HG02798 (cell line): Measurements from ENCODE around the gene VPS26C.
A peak's percentile ranks its signal among the peaks of the same experiment; 100 is the strongest.
"Not testable (repeated sequence)": the region's sequence is repeated elsewhere in the genome, so short reads cannot be mapped to it uniquely, and the experiment has no call there.

ENCODE experiments used
- ATAC-seq: cut with Tn5 transposase; IDR thresholded peaks from one replicate; pipeline ENCODE4 v1.9.1; 2021; ENCODE audit warnings: mild to moderate bottlenecking; ENCODE audit not compliant: unreplicated experiment, poor library complexity

Gene VPS26C

DNA sequence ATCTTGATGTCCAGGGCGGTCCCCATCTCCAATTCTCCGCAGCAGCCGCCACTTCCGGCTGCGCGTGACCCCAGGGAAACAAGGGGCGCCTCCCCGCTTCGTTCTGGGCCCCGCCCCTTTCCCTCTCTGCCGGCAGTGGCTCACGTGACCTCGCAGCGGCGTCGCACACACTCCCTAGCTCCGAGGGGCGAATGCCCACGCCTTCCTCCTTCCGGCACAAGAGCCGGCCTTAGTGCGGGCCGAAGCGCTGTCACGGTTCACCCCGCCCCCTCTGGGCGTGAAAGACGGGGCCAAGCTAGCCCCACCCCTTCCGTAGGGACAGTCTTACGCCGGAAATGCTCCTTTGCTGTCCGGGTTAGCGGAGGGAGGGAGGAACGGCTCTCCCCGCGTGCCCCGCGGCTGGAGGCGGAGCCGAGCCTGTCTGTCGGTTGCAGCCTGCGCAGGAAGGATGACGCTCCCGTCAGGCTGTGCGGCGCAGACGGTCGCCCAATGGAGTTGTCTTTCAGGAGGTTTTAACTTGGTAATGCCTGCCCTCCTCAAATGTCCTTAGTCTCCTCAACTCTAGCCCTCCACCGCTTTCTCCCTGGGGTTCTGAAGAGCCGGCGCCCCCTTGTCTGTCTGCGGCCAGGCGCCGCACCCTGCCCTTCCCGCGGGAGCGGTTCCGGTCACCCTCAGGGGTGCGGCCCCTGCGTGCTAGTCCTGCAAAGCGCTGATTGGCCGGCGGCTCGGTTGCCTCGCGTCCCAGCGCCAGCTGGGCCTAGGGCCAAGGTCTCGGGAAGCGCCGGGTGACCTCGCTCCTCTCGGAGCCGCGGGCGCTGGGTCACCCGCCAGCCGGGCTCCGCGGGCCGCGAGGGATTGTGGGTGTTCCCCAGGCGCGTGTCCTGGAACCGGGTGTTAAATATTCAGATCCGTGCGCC, at the start of gene VPS26C:
TSS of gene VPS26C (minus strand) at position 66 of the 917 bp plus-strand sequence. CDS start at position 26, 40 bp downstream.
- peak; percentile 94 for ATAC-seq

DNA sequence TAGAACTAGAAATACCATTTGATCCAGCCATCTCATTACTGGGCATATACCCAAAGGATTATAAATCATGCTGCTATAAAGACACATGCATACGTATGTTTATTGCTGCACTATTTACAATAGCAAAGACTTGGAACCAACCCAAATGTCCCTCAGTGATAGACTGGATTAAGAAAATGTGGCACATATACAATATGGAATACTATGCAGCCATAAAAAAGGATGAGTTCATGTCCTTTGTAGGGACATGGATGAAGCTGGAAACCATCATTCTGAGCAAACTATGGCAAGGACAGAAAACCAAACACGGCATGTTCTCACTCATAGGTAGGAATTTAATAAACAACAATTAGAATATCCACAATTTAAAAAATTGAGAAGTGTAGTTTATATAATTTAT, 48.9 kb upstream of the VPS26C start:
- not testable (repeated sequence) for ATAC-seq

DNA sequence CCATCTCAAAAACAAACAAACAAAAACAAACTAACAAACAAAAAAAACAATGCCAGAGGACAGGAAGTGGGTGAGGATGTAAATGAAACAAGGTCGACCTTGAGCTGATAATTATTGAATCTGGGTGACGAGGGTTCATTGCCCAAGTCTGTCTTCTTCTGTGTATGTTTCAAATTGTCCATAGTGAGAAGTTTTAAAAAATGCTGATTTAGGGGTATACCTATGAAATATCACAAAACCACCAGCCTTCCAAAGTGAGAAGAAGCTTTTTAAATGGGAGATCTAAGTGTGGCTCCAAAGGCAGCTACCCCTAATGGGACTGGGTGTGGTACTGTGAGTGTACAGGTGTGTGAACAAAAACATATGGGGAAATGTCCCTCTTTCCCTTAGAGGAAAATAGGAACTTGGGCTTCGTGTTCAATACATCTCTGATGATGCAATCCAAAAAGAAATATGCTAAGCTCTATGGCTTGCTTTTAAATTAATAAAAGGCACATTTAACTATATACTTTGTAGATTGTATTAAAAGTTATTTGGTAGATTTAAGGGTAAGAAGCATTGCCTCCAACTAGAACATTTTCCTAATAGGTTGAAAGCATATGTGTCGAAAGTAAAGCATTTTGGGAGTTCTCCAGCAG, 33.1 kb upstream of the VPS26C start:
- ATAC-seq: no peak

GRCh38 chr21:37297364-37297763, 30.2 kb upstream of the VPS26C start:
- ATAC-seq: no peak

DNA sequence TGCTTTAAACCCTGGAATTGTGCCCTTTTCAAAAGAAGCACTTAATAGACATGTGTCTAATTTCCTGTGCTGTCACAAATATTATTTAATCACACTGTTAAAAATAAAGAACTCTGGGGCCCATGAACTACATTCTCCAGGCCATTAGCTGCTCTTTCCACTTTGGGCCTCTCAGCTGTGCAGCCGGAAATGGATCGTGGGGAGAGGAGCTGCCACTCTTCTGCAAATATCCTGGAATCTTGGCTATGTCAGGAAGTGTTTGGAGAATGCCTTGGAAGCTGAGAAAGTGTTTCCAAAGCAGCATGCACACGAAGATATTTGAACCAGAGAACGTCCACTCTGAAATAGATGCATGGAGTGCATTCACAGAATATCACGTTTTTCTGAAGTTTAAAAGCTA, 27.5 kb upstream of the VPS26C start:
- ATAC-seq: no peak

- ATAC-seq: no peak
These were observed 25.8 kb upstream of the VPS26C start for GRCh38 chr21:37292941-37293340.

DNA sequence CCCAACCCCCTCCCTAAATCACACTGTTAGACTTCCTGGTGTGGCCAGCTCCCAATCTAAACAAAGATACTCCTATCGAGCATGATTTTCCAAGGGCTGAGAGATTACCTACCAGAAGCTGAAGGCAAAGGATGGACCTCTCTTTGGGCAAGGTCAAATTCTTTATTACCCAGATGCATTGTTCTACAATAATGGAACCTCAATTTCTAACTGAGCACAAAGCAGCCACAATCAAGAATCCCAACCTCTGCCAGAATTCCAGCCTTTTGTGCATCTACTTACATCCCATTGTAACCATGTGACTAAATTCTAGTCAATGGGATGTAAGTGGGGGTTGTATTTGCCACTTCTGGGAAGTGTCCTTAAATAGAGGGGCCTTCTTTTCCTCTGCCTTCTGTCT, 24.9 kb upstream of the VPS26C start:
- no peak for ATAC-seq

DNA sequence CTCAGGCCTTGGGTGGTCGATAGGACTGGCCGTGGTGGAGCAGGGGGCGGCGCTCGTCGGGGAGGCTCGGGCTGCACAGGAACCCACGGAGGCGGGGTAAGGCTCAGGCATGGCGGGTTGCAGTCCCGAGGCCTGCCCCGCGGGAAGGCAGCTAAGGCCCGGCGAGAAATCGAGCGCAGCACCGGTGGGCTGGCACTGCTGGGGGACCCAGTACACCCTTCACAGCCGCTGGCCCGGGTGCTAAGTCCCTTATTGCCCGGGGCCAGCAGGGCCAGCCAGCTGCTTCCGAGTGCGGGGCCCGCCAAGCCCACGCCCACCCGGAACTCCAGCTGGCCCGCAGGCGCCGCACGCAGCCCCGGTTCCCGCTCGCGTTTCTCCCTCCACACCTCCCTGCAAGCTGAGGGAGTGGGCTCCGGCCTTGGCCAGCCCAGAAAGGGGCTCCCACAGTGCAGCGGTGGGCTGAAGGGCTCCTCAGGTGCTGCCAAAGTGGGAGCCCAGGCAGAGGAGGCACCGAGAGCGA, 16.1 kb upstream of the VPS26C start:
- not testable (repeated sequence) for ATAC-seq

GRCh38 chr21:37282602-37283001, 15.5 kb upstream of the VPS26C start:
- not testable (repeated sequence) for ATAC-seq

DNA sequence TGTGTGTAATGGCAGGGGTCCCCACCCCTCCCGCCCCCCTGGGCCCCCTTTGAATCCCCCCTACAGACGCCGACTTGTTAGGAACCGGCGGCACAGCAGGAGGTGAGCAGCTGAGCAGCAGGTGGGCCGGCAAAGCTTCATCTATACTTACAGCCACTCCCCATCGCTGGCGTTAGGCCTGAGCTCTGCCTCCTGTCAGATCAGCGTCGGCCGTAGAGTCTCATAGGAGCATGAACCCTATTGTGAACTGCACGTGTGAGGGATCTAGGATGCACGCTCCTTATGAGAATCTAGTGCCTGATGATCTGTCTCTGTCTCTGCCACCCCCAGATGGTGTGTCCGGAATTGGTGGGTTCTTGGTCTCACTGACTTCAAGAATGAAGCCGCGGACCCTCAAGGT, 14.9 kb upstream of the VPS26C start:
- ATAC-seq: no peak

GRCh38 chr21:37281579-37281978, 14.4 kb upstream of the VPS26C start:
- no peak for ATAC-seq

DNA sequence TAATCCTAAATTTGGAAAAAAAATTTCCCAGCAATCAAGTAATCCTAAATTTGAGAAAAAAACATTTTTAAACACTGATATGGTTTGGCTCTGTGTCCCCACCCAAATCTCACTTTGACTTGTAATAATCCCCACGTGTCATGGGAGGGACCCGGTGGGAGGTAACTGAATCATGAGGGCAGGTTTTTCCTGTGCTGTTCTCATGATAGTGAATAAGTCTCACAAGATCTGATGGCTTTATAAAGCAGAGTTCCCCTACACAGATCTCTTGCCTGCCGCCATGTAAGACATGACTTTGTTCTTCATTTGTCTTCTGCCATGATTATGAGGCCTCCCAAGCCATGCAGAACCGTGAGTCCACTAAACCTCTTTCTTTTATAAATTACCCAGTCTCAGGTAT, 12.1 kb upstream of the VPS26C start:
- not testable (repeated sequence) for ATAC-seq

GRCh38 chr21:37278199-37278598, 11.1 kb upstream of the VPS26C start:
- ATAC-seq: no peak

DNA sequence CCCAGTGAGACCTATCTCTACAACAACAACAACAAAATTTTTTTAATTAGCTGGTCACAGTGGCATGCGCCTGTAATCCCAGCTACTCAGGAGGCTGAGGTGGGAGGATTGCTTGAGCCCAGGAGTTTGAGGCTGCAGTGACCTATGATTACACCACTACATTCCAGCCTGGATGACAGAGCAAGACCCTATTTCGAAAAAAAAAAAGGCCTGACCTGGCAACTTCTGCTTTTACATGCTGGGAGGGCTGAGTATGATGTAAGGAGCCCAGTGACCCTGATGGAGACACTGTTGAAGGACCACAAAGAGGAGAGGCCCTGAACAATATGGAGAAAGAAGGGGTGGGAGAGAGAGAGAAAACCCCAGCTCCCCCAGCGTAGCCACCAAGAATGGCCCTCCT, 9.2 kb upstream of the VPS26C start:
- no peak for ATAC-seq

DNA sequence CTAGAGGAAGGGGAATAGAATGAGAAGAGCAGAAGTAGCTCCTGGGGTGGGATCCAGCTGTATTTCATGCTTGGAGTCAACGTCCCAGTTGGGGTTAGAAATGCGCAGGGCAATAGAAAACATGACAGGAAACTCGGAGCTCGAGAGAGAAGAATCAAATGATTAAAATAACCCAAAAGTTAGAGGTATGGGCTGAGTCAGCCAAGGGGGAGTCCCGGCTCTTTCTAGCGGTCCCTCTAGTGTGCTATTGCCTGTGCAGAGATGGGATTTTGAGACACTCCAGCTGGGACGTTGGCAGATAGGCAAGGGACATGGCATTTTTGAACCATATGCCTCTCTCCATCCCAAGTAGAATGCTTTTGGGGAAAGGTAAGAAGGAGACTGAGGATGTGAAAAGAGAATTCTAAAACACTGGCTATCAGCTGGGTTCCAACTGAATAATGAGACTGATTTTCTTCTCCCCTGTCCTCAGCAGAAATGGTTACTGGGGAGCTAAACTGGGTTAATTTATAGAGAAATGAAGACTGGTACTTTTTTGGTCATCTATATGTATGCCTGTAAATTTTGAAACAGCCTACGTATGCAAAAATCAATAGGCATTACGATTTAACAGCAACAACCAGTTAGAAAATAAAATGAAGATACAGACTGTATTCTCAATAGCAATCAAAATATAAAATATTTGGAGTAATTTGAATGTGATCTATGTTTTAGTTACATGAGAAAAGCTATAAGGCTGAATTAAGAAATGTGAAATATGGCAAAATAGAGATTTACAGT, 7.0 kb upstream of the VPS26C start:
- ATAC-seq: no peak

DNA sequence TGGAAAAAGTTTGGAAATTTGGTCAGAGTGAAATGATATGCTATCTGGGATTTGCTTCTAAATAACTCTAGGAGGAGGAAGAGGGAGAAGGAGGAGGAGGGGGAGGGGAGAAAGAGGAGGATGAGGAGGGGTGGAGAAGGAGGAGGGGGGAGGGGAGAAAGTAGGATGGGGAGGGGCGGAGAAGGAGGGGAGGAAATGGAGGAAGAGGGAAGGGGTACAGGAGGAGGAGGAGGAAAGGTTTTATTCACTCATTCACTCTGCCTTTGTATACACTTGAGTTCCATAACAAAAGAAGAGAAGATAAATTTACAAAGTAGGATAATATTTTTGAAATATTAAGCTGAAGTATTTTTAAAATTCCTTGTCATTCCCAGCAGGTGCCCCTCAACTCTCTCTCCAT, 6.3 kb upstream of the VPS26C start:
- ATAC-seq: no peak

GRCh38 chr21:37272897-37273296, 5.8 kb upstream of the VPS26C start:
- ATAC-seq: no peak

GRCh38 chr21:37270576-37271365, 3.6 kb upstream of the VPS26C start:
- no peak for ATAC-seq

GRCh38 chr21:37269481-37269880, 2.3 kb upstream of the VPS26C start:
- ATAC-seq: no peak

DNA sequence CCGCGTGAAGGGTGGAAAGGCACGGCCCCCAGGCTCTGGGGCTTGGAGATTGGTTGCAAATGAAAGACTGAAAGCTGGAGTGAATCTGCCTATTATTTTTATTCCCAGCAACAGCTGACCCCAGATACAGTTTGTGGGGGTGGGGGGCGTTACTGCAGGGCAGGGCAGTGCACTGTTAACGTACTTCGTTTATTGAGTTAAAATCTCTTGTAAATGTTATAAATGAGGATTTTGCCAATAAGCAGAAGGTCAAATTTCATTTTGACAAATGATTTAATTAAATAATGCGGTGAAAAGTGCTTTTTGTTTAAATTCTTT, 1.0 kb upstream of the VPS26C start:
- ATAC-seq: no peak
